GM23338 (cell line): ENCODE results near the gene RC3H2. TPM values are rescaled to one million over a fixed set of nuclear protein-coding genes. Genes with fewer than 3 reads are reported as not detected.

Experiments used
- ATAC-seq: fragments of 200-7000 bp; cut with Tn5 transposase; 3 replicates; pipeline ENCODE4 v1.9.1; 2020
- DNase-seq: peaks from one replicate; pipeline ENCODE4 v3.0.0-alpha.2; 2015; ENCODE audit warnings: low spot score
- H2AFZ ChIP-seq: fragments of 200-600 bp; sonication (generic); 2 replicates; pipeline ENCODE4 v1.8.0; 2016; ENCODE audit warnings: antibody characterized with exemption, mild to moderate bottlenecking, moderate library complexity
- H3F3A ChIP-seq: fragments of 200-600 bp; sonication (generic); replicated peaks from 2 replicates; pipeline ENCODE4 v1.8.0; 2017; ENCODE audit warnings: antibody characterized with exemption, mixed run types, low read depth
- H3K27ac ChIP-seq: fragments of 200-600 bp; sonication (generic); 2 replicates; pipeline ENCODE4 v1.6.1; 2016; ENCODE audit warnings: low read depth
- H3K27me3 ChIP-seq: fragments of 200-600 bp; sonication (generic); 2 replicates; pipeline ENCODE4 v1.8.0; 2016; ENCODE audit warnings: mild to moderate bottlenecking, mixed run types, moderate library complexity; ENCODE audit not compliant: insufficient read depth
- H3K36me3 ChIP-seq: fragments of 200-600 bp; sonication (generic); 2 replicates; pipeline ENCODE4 v1.8.0; 2016; ENCODE audit warnings: mild to moderate bottlenecking; ENCODE audit not compliant: insufficient read depth
- H3K4me1 ChIP-seq: fragments of 200-600 bp; sonication (generic); 2 replicates; pipeline ENCODE4 v1.8.0; 2016; ENCODE audit warnings: mild to moderate bottlenecking, moderate library complexity; ENCODE audit not compliant: insufficient read depth
- H3K4me2 ChIP-seq: fragments of 200-600 bp; sonication (generic); 2 replicates; pipeline ENCODE4 v1.7.1; 2017; ENCODE audit warnings: mixed run types
- H3K4me3 ChIP-seq: fragments of 200-600 bp; sonication (generic); 2 replicates; pipeline ENCODE4 v1.6.1; 2016; ENCODE audit warnings: mixed run types
- H3K79me2 ChIP-seq: fragments of 200-600 bp; sonication (generic); replicated peaks from 2 replicates; pipeline ENCODE4 v1.8.0; 2017; ENCODE audit warnings: mild to moderate bottlenecking; ENCODE audit not compliant: insufficient read depth
- H3K9me2 ChIP-seq: fragments of 200-600 bp; sonication (generic); 2 replicates; pipeline ENCODE4 v1.8.0; 2017; ENCODE audit not compliant: insufficient read depth
- H4K20me1 ChIP-seq: fragments of 200-600 bp; sonication (generic); replicated peaks from 2 replicates; pipeline ENCODE4 v1.8.0; 2017; ENCODE audit warnings: mild to moderate bottlenecking; ENCODE audit not compliant: insufficient read depth
- H3K27ac Mint-ChIP-seq: 2 replicates; pipeline ENCODE4 v1.8.0; 2020; ENCODE audit warnings: inconsistent platforms, mild to moderate bottlenecking, moderate library complexity, mixed read lengths
- H3K27me3 Mint-ChIP-seq: 3 replicates; pipeline ENCODE4 v1.8.0; 2022; ENCODE audit warnings: low read depth, mild to moderate bottlenecking, moderate library complexity, mixed read lengths, inconsistent platforms; ENCODE audit not compliant: insufficient read depth, poor library complexity
- H3K36me3 Mint-ChIP-seq: 3 replicates; pipeline ENCODE4 v1.8.0; 2021; ENCODE audit warnings: low read depth, mild to moderate bottlenecking, inconsistent platforms, moderate library complexity, mixed read lengths
- H3K4me1 Mint-ChIP-seq: 3 replicates; pipeline ENCODE4 v1.8.0; 2020; ENCODE audit warnings: mild to moderate bottlenecking, inconsistent platforms, mixed read lengths
- H3K4me3 Mint-ChIP-seq: 3 replicates; pipeline ENCODE4 v1.8.0; 2021; ENCODE audit warnings: moderate library complexity, mild to moderate bottlenecking, inconsistent platforms, mixed read lengths
- H3K9me3 Mint-ChIP-seq: 3 replicates; pipeline ENCODE4 v1.8.0; 2020; ENCODE audit warnings: moderate library complexity, mild to moderate bottlenecking, inconsistent platforms, mixed read lengths
- CREB1 ChIP-seq: fragments of 250-450 bp; sonication (Bioruptor Pico); IDR thresholded peaks from 2 replicates; pipeline ENCODE4 v1.5.0; 2020; ENCODE audit warnings: low read depth, mild to moderate bottlenecking, moderate library complexity
- CTCF ChIP-seq, 2 experiments: fragments of 200-600 bp in 1 of 2; sonication (generic) in 1 of 2; conservative IDR thresholded peaks; 2 replicates each; pipeline versions ENCODE4 v1.5.1 to v1.6.1; 2016 to 2017; ENCODE audit warnings: antibody characterized with exemption in 2 of 2, low read depth in 2 of 2, mild to moderate bottlenecking in 2 of 2, moderate library complexity in 1 of 2
- ETS1 ChIP-seq: IDR thresholded peaks from 2 replicates; pipeline ENCODE4 v1.6.1; 2016; ENCODE audit warnings: antibody characterized with exemption
- POLR2AphosphoS5 ChIP-seq: IDR thresholded peaks from 2 replicates; pipeline ENCODE4 v1.6.1; 2016; ENCODE audit warnings: antibody characterized with exemption, low read depth
- REST ChIP-seq: IDR thresholded peaks from one replicate; pipeline ENCODE4 v1.6.1; 2018; ENCODE audit warnings: antibody characterized with exemption; ENCODE audit not compliant: unreplicated experiment
- polyA plus RNA-seq: library from polyadenylated mRNA; unstranded; fragments of >200 nt; fragmentation: Nextera tagmentation; extraction: Ambion mirVana; gene quantifications from 2 replicates; pipeline ENCODE4 v1.2.1, GENCODE V29; 2016
- total RNA-seq: library from RNA; depleted of rRNA; stranded (reverse); fragments of >200 nt; shearing (Covaris generic); gene quantifications from 2 replicates; pipeline ENCODE4 v1.2.3, GENCODE V29; 2014

The RC3H2 gene
- total and polyA plus RNA-seq, 2 experiments from 2014 or later, result 24.9 to 37.5 TPM

GRCh38 chr9:122941582-122942234 is 36.5 kb upstream of the RC3H2 start:
- peak overlapping the region; percentile 97 for H3K4me2 ChIP-seq
- DNase-seq (peak; percentile 37), ATAC-seq (peak; percentile 7)
- H3K27ac Mint-ChIP-seq, result peak overlapping the region; percentile 98
- no peaks in the 10 kb centered on the region for H3K27me3 ChIP-seq
- H3K36me3 Mint-ChIP-seq, result peaks cover 18% of the 10 kb centered on the region
- no peaks in the 10 kb centered on the region for H3K9me2 ChIP-seq
- peaks cover 76% of the 10 kb centered on the region for H3K79me2 ChIP-seq
- TF ChIP-seq POLR2AphosphoS5 (no peak), REST (peak; percentile 51)
- no peaks in the 10 kb centered on the region; the same call in 1 of the 2 replicates for H3K36me3 ChIP-seq
- H4K20me1 ChIP-seq, result peaks cover 7% of the 10 kb centered on the region; the same call in 1 of the 2 replicates
- no peaks in the 10 kb centered on the region; the same call in 2 of the 3 replicates for H3K9me3 Mint-ChIP-seq
- H3K4me1 Mint-ChIP-seq, result peaks cover 32% of the 10 kb centered on the region
- peak overlapping the region; percentile 91 for H3K4me3 ChIP-seq
- H3K27me3 Mint-ChIP-seq, result peaks cover 4% of the 10 kb centered on the region
- peaks cover 11% of the 10 kb centered on the region; the same call in 1 of the 2 replicates for H3K4me1 ChIP-seq
- H3K27ac ChIP-seq, result peak overlapping the region; percentile 99
- H3F3A ChIP-seq, result peaks cover 3% of the 10 kb centered on the region
- H3K4me3 Mint-ChIP-seq, result peak overlapping the region; percentile 96
- no peak overlapping the region for H2AFZ ChIP-seq

- peak within 1 kb of the TSS; percentile 99 for H3K27ac ChIP-seq
- Mint-ChIP-seq H3K27me3 (peaks cover 4% of the 10 kb centered on the region), H3K4me3 (peak within 1 kb of the TSS; percentile 96), H3K27ac (peak within 1 kb of the TSS; percentile 98), H3K9me3 (no peaks in the 10 kb centered on the region; the same call in 2 of the 3 replicates), H3K4me1 (peaks cover 27% of the 10 kb centered on the region), H3K36me3 (peaks cover 26% of the 10 kb centered on the region)
- peaks cover 76% of the 10 kb centered on the region for H3K79me2 ChIP-seq
- no peaks in the 10 kb centered on the region for H3K9me2 ChIP-seq
- peaks cover 3% of the 10 kb centered on the region; the same call in 1 of the 2 replicates for H3K36me3 ChIP-seq
- H3K4me2 ChIP-seq, result peak within 1 kb of the TSS; percentile 97
- peaks cover 3% of the 10 kb centered on the region for H3F3A ChIP-seq
- peaks cover 9% of the 10 kb centered on the region; the same call in 1 of the 2 replicates for H4K20me1 ChIP-seq
- peak within 1 kb of the TSS; percentile 91 for H3K4me3 ChIP-seq
- H3K4me1 ChIP-seq, result peaks cover 6% of the 10 kb centered on the region; the same call in 1 of the 2 replicates
- peak within 1 kb of the TSS; percentile 3; the same call in 1 of the 2 replicates for H2AFZ ChIP-seq
- ATAC-seq, result peak; percentile 96
- H3K27me3 ChIP-seq, result no peaks in the 10 kb centered on the region
- TF ChIP-seq CTCF (conservative IDR thresholded peaks at IDR 0.05; ENCODE audit: low read depth in 2 of 2) (no peak), POLR2AphosphoS5 (peak; percentile 84), CREB1 (CRISPR knock-in tag) (peak; percentile 66), ETS1 (peak; percentile 10; the same call in 1 of the 2 replicates)
- DNase-seq, result peak; percentile 100
Observed at GRCh38 chr9:122940749-122941581, 35.8 kb upstream of the RC3H2 start, which contains the start of gene RABGAP1. Gene RABGAP1 (plus strand): TSS chr9:122941020. CDS start chr9:122957060, 16,040 bp downstream.
